CD4-positive, alpha-beta T cell treated with Interleukin-12 subunit alpha and Interleukin-12 subunit beta, for 1 hour (primary cell): ENCODE results near the gene CLDN2.
"Not testable (repeated sequence)": the region's sequence is repeated elsewhere in the genome, so short reads cannot be mapped to it uniquely, and the experiment has no call there.

ENCODE experiments used
- DNase-seq: peaks from one replicate; pipeline ENCODE4 v3.0.0-alpha.2; 2020

CLDN2 gene

GRCh38 chrX:106919932-106920452, at the start of gene CLDN2:
TSS of gene CLDN2 (plus strand) at chrX:106920402. CDS start at chrX:106928229, 7,827 bp downstream.
- DNase-seq: no peak

- DNase-seq: not testable (repeated sequence)
Observed at GRCh38 chrX:106872796-106873195, 47.4 kb upstream of the CLDN2 start.

- peak; percentile 22 for DNase-seq
Observed at GRCh38 chrX:106874075-106874474, 46.1 kb upstream of the CLDN2 start.

GRCh38 chrX:106875151-106875550, 45.1 kb upstream of the CLDN2 start:
- DNase-seq: no peak

- DNase-seq: no peak
Observed at GRCh38 chrX:106889468-106889867, 30.7 kb upstream of the CLDN2 start.

- DNase-seq: no peak
Observed at GRCh38 chrX:106891762-106892460, 28.3 kb upstream of the CLDN2 start.

- DNase-seq: peak; percentile 42
Observed at GRCh38 chrX:106894392-106894909, 25.8 kb upstream of the CLDN2 start.

GRCh38 chrX:106894978-106895452, 25.2 kb upstream of the CLDN2 start:
- no peak for DNase-seq

GRCh38 chrX:106897259-106897658, 22.9 kb upstream of the CLDN2 start:
- DNase-seq: no peak

- peak; percentile 46 for DNase-seq
Observed at GRCh38 chrX:106898462-106898861, 21.7 kb upstream of the CLDN2 start.

GRCh38 chrX:106899276-106899675, 20.9 kb upstream of the CLDN2 start:
- DNase-seq: no peak

GRCh38 chrX:106899841-106900240, 20.4 kb upstream of the CLDN2 start:
- no peak for DNase-seq

- no peak for DNase-seq
Observed at GRCh38 chrX:106901341-106901740, 18.9 kb upstream of the CLDN2 start.

- DNase-seq: no peak
Observed at GRCh38 chrX:106901781-106902219, 18.4 kb upstream of the CLDN2 start.

- no peak for DNase-seq
Observed at GRCh38 chrX:106902684-106903083, 17.5 kb upstream of the CLDN2 start.

GRCh38 chrX:106903291-106903824, 16.8 kb upstream of the CLDN2 start, which contains the start of gene RIPPLY1:
TSS of gene RIPPLY1 (minus strand) at chrX:106903341. CDS start at chrX:106903287, 54 bp downstream.
- no peak for DNase-seq

GRCh38 chrX:106903856-106904528, 16.2 kb upstream of the CLDN2 start:
- no peak for DNase-seq

- DNase-seq: no peak
Observed at GRCh38 chrX:106905064-106905708, 15.0 kb upstream of the CLDN2 start.

GRCh38 chrX:106906361-106906760, 13.8 kb upstream of the CLDN2 start:
- no peak for DNase-seq

- no peak for DNase-seq
Observed at GRCh38 chrX:106912864-106913263, 7.3 kb upstream of the CLDN2 start.

- peak; percentile 38 for DNase-seq
Observed at GRCh38 chrX:106917830-106918500, 2.2 kb upstream of the CLDN2 start.

GRCh38 chrX:106921637-106922036, 1.4 kb downstream of the CLDN2 start:
- DNase-seq: no peak
